OCI-LY1 (cell line): Measurements from ENCODE around the gene RNU7-1.

Experiments
- H2AFZ ChIP-seq: fragments of 200-600 bp; sonication (generic), shearing (Covaris generic); 2 replicates; pipeline ENCODE4 v1.6.0; 2014; ENCODE audit warnings: antibody characterized with exemption, mild to moderate bottlenecking, low read length
- H3F3A ChIP-seq: fragments of 200-600 bp; sonication (generic), shearing (Covaris generic); 2 replicates; pipeline ENCODE4 v1.6.0; 2014; ENCODE audit warnings: mild to moderate bottlenecking, antibody characterized with exemption, low read length, moderate library complexity; ENCODE audit not compliant: insufficient read depth
- H3K27ac ChIP-seq: fragments of 200-600 bp; sonication (generic); 2 replicates; pipeline ENCODE4 v1.5.1; 2014; ENCODE audit warnings: low read length, mixed run types, mild to moderate bottlenecking, low read depth; ENCODE audit not compliant: poor library complexity, severe bottlenecking
- H3K27me3 ChIP-seq: fragments of 200-600 bp; sonication (generic); 2 replicates; pipeline ENCODE4 v1.6.0; 2014; ENCODE audit warnings: antibody characterized with exemption, mild to moderate bottlenecking, low read length, moderate library complexity; ENCODE audit not compliant: insufficient read depth
- H3K36me3 ChIP-seq: fragments of 200-600 bp; sonication (generic); 2 replicates; pipeline ENCODE4 v1.6.1; 2014; ENCODE audit warnings: mild to moderate bottlenecking, antibody characterized with exemption, low read length, moderate library complexity, mixed read lengths; ENCODE audit not compliant: insufficient read depth
- H3K4me1 ChIP-seq: fragments of 200-600 bp; sonication (generic); 2 replicates; pipeline ENCODE4 v1.5.1; 2014; ENCODE audit warnings: mild to moderate bottlenecking, low read length, moderate library complexity; ENCODE audit not compliant: insufficient read depth, severe bottlenecking
- H3K4me2 ChIP-seq: fragments of 200-600 bp; sonication (generic), shearing (Covaris generic); 2 replicates; pipeline ENCODE4 v1.6.1; 2014; ENCODE audit warnings: low read length
- H3K4me3 ChIP-seq: fragments of 200-600 bp; sonication (generic); 2 replicates; pipeline ENCODE4 v1.5.1; 2014; ENCODE audit warnings: low read length, low read depth, mild to moderate bottlenecking, mixed read lengths; ENCODE audit not compliant: poor library complexity, severe bottlenecking
- H3K79me2 ChIP-seq: fragments of 200-600 bp; shearing (Covaris generic); 2 replicates; pipeline ENCODE4 v1.6.1; 2016; ENCODE audit warnings: mixed run types, low read length, mixed read lengths; ENCODE audit not compliant: insufficient read depth
- H3K9ac ChIP-seq: fragments of 200-600 bp; sonication (generic), shearing (Covaris generic); 2 replicates; pipeline ENCODE4 v1.6.1; 2014; ENCODE audit warnings: mild to moderate bottlenecking, low read length, mixed read lengths
- H3K9me2 ChIP-seq: fragments of 200-600 bp; sonication (generic), shearing (Covaris generic); 2 replicates; pipeline ENCODE4 v1.6.1; 2014; ENCODE audit warnings: low read depth, mild to moderate bottlenecking, low read length, mixed read lengths
- H3K9me3 ChIP-seq: fragments of 200-600 bp; shearing (Covaris generic); 2 replicates; pipeline ENCODE4 v1.6.1; 2014; ENCODE audit warnings: low read length, mixed read lengths
- H4K20me1 ChIP-seq: fragments of 200-600 bp; sonication (generic), shearing (Covaris generic); 2 replicates; pipeline ENCODE4 v1.6.0; 2016; ENCODE audit warnings: mild to moderate bottlenecking, low read length; ENCODE audit not compliant: insufficient read depth
- EZH2 ChIP-seq: fragments of 200-600 bp; sonication (generic), shearing (Covaris generic); IDR thresholded peaks from 2 replicates; pipeline ENCODE4 v1.8.0; 2017; ENCODE audit warnings: borderline replicate concordance, mixed run types, mild to moderate bottlenecking, antibody characterized with exemption, low read length, moderate library complexity, mixed read lengths
- TF ChIP-seq, protein P1 (sequence below): fragments of 200-600 bp; sonication (generic), shearing (Covaris generic); IDR thresholded peaks from 2 replicates; pipeline ENCODE4 v1.5.1; 2017; ENCODE audit warnings: mild to moderate bottlenecking, antibody characterized with exemption, low read length, moderate library complexity, mixed read lengths

The RNU7-1 gene

DNA sequence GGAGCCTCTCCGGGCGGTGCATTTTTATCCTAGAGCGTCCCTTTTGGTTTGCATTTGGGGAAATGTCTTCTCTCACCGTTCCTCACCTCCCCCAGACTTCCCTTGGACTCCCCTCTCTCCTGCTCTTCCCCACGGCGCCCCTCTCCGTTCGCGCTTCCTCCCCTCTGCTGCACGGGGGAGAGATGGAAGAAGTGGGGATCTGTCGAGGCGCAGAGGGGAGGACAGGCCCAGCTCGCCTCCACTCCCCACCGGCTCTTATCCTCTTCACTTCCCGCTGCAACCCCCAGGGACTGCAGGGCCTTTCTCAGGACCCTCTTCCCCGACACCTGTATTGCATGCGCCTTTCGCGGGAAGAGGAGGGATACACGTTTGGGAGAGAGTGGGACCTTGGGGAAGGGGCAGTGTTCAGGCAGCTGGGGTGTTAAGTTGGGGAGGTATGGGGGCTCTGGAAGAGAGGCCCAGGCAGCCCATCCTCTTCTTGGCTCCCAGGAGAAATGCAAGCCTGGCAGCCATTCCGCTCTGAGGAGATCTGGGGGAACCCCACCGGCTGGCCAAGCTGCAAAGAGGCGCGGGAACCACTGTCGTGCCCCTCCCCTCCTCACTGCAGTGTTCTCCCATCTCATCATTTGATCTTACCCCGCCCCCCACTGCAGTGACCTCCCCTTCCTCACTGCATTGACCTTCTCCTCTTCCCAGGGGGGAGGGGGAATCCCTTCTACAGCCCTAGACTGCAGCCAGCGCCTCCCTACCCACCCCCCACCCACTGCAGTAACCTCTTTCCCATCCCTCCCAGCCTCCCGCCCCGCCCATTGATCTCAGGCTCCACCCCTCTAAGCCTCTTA is 28.4 kb upstream of the RNU7-1 start:
- TF ChIP-seq, protein P1, sequence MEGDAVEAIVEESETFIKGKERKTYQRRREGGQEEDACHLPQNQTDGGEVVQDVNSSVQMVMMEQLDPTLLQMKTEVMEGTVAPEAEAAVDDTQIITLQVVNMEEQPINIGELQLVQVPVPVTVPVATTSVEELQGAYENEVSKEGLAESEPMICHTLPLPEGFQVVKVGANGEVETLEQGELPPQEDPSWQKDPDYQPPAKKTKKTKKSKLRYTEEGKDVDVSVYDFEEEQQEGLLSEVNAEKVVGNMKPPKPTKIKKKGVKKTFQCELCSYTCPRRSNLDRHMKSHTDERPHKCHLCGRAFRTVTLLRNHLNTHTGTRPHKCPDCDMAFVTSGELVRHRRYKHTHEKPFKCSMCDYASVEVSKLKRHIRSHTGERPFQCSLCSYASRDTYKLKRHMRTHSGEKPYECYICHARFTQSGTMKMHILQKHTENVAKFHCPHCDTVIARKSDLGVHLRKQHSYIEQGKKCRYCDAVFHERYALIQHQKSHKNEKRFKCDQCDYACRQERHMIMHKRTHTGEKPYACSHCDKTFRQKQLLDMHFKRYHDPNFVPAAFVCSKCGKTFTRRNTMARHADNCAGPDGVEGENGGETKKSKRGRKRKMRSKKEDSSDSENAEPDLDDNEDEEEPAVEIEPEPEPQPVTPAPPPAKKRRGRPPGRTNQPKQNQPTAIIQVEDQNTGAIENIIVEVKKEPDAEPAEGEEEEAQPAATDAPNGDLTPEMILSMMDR: no peak
- no peak for TF ChIP-seq EZH2
- H2AFZ ChIP-seq: no peak overlapping the region
- no peaks in the 10 kb centered on the region for H4K20me1 ChIP-seq
- no peaks in the 10 kb centered on the region for H3F3A ChIP-seq
- peaks cover 14% of the 10 kb centered on the region for H3K4me1 ChIP-seq
- H3K9me3 ChIP-seq: no peaks in the 10 kb centered on the region
- peaks cover 10% of the 10 kb centered on the region; the same call in 1 of the 2 replicates for H3K27me3 ChIP-seq
- peak overlapping the region; percentile 45 for H3K4me3 ChIP-seq
- H3K9ac ChIP-seq: no peak overlapping the region; the same call in 1 of the 2 replicates
- no peaks in the 10 kb centered on the region for H3K36me3 ChIP-seq
- H3K9me2 ChIP-seq: no peaks in the 10 kb centered on the region
- H3K79me2 ChIP-seq: no peaks in the 10 kb centered on the region
- H3K27ac ChIP-seq: no peak overlapping the region
- H3K4me2 ChIP-seq: peak overlapping the region; percentile 51

DNA sequence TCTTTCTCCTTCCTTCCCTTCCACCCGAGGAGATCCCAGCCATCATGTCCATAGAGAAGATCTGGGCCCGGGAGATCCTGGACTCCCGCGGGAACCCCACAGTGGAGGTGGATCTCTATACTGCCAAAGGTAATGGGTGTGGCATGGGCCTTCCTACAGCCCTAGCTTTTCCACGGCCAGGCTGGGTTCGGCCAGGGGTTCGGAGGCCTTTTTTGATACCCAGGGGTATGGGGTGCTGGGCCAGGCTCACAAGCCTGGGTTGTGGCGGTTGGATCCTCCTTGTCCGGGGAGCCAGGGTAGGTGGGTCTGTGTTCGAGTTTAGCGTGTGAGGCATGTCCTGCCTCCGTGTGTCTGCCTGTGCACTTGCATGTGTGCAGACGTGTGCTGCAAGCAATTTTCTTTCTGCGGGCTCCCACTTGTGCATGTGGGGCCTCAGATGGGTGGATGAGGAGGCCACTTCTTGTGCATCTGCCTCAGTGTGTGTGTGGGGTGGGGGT is 27.8 kb upstream of the RNU7-1 start:
- H3K36me3 ChIP-seq: no peaks in the 10 kb centered on the region
- peaks cover 14% of the 10 kb centered on the region for H3K4me1 ChIP-seq
- H3K4me2 ChIP-seq: no peak overlapping the region
- H3K9me3 ChIP-seq: no peaks in the 10 kb centered on the region
- no peak overlapping the region for H3K27ac ChIP-seq
- peaks cover 10% of the 10 kb centered on the region; the same call in 1 of the 2 replicates for H3K27me3 ChIP-seq
- H4K20me1 ChIP-seq: no peaks in the 10 kb centered on the region
- no peaks in the 10 kb centered on the region for H3F3A ChIP-seq
- TF ChIP-seq EZH2: no peak
- TF ChIP-seq, protein P1: no peak
- H2AFZ ChIP-seq: no peak overlapping the region
- no peak overlapping the region for H3K9ac ChIP-seq
- no peaks in the 10 kb centered on the region for H3K79me2 ChIP-seq
- no peak overlapping the region for H3K4me3 ChIP-seq
- H3K9me2 ChIP-seq: no peaks in the 10 kb centered on the region

DNA sequence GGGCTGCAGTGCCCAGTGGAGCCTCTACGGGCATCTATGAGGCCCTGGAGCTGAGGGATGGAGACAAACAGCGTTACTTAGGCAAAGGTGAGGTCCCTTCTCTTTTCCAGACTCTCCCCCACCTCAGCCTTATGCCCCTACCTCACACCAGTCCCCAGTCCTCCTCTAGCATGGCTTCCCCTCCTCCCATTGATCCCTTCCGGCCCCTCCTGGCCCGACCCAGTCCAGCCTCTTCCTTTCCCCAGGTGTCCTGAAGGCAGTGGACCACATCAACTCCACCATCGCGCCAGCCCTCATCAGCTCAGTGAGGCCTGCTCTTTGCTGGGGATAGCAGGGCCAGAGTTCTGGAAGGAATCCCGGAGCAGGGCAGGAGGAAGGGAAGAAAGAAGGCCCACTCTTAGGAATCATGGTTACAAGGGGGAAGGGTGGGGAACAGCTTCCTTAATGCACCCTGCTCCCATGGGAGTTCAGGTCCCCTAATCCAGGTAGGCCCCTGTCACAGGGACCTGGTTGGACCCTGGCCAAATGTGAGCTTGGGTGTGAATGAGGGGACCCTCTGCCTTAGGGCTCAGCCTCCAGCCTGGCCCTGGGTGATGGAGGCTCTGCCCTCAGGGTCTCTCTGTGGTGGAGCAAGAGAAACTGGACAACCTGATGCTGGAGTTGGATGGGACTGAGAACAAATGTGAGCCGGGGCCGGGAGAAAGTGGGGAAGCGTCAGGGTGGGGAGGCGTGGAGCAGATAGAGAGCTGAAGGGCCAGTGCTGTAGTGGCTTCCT is 27.0 kb upstream of the RNU7-1 start:
- H3K4me1 ChIP-seq: peaks cover 14% of the 10 kb centered on the region
- no peaks in the 10 kb centered on the region for H3K79me2 ChIP-seq
- H3K27me3 ChIP-seq: peaks cover 10% of the 10 kb centered on the region; the same call in 1 of the 2 replicates
- H3K4me2 ChIP-seq: no peak overlapping the region
- no peaks in the 10 kb centered on the region for H3K9me3 ChIP-seq
- H2AFZ ChIP-seq: no peak overlapping the region
- H3K9ac ChIP-seq: no peak overlapping the region
- no peaks in the 10 kb centered on the region for H4K20me1 ChIP-seq
- no peaks in the 10 kb centered on the region for H3K36me3 ChIP-seq
- H3F3A ChIP-seq: no peaks in the 10 kb centered on the region
- H3K27ac ChIP-seq: no peak overlapping the region
- H3K9me2 ChIP-seq: no peaks in the 10 kb centered on the region
- no peak overlapping the region for H3K4me3 ChIP-seq
- TF ChIP-seq, protein P1: no peak
- no peak for TF ChIP-seq EZH2
